ENCODE measurements around the gene POR. TPM values are rescaled to one million over a fixed set of nuclear protein-coding genes. Genes with fewer than 3 reads are reported as not detected.

Gene POR
- total and polyA plus RNA-seq, 4 donors, result 116 to 973 (median 474) TPM

DNA sequence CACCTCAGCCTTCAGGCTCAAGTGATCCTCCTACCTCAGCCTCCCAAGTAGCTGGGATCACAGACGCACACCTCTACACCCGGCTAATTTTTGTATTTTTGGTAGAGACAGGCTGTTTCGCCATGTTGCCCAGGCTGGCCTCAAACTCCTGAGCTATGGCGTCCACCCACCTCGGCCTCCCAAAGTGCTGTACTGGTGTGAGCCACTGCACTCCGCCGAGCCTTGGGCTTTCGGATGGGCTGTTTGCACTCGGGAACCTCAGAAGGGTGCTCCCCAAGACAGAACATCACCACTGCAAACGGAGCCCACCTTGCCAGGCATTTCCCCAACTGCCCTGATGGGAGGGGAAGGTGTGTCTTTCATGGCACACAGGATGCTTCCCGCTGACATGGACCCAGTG lies 52.1 kb downstream of the POR start:
- no peak overlapping the region for H3K9ac ChIP-seq (ENCODE audit: low read depth in 1 of 2, low read length in 2 of 2)
- TF ChIP-seq, protein P1, sequence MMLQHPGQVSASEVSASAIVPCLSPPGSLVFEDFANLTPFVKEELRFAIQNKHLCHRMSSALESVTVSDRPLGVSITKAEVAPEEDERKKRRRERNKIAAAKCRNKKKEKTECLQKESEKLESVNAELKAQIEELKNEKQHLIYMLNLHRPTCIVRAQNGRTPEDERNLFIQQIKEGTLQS (IDR thresholded peaks at IDR 0.05), result no peak
- no peak for TF ChIP-seq HNF4A (conservative IDR thresholded peaks at IDR 0.05)
- TF ChIP-seq YY1 (IDR thresholded peaks at IDR 0.05), result no peak
- no peak for TF ChIP-seq FOXA1 (IDR thresholded peaks at IDR 0.05)
- no peak for TF ChIP-seq SP1 (IDR thresholded peaks at IDR 0.05)
- TF ChIP-seq NR2F2 (IDR thresholded peaks at IDR 0.05), result no peak
- no peak for TF ChIP-seq HNF4G (IDR thresholded peaks at IDR 0.05)
- TF ChIP-seq, protein P2, sequence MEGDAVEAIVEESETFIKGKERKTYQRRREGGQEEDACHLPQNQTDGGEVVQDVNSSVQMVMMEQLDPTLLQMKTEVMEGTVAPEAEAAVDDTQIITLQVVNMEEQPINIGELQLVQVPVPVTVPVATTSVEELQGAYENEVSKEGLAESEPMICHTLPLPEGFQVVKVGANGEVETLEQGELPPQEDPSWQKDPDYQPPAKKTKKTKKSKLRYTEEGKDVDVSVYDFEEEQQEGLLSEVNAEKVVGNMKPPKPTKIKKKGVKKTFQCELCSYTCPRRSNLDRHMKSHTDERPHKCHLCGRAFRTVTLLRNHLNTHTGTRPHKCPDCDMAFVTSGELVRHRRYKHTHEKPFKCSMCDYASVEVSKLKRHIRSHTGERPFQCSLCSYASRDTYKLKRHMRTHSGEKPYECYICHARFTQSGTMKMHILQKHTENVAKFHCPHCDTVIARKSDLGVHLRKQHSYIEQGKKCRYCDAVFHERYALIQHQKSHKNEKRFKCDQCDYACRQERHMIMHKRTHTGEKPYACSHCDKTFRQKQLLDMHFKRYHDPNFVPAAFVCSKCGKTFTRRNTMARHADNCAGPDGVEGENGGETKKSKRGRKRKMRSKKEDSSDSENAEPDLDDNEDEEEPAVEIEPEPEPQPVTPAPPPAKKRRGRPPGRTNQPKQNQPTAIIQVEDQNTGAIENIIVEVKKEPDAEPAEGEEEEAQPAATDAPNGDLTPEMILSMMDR (IDR thresholded peaks at IDR 0.05; ENCODE audit: low read depth, low read length, missing input control), result no peak
- no peak for TF ChIP-seq RXRA (IDR thresholded peaks at IDR 0.05)
- TF ChIP-seq RAD21 (IDR thresholded peaks at IDR 0.05), result no peak
- no peak for TF ChIP-seq JUND (IDR thresholded peaks at IDR 0.05)
- no peak for TF ChIP-seq FOXA2 (IDR thresholded peaks at IDR 0.05)
- no peak for TF ChIP-seq TAF1 (conservative IDR thresholded peaks at IDR 0.05)
- TF ChIP-seq, protein P3, sequence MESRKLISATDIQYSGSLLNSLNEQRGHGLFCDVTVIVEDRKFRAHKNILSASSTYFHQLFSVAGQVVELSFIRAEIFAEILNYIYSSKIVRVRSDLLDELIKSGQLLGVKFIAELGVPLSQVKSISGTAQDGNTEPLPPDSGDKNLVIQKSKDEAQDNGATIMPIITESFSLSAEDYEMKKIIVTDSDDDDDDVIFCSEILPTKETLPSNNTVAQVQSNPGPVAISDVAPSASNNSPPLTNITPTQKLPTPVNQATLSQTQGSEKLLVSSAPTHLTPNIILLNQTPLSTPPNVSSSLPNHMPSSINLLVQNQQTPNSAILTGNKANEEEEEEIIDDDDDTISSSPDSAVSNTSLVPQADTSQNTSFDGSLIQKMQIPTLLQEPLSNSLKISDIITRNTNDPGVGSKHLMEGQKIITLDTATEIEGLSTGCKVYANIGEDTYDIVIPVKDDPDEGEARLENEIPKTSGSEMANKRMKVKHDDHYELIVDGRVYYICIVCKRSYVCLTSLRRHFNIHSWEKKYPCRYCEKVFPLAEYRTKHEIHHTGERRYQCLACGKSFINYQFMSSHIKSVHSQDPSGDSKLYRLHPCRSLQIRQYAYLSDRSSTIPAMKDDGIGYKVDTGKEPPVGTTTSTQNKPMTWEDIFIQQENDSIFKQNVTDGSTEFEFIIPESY (IDR thresholded peaks at IDR 0.05), result no peak
- TF ChIP-seq, protein P4, sequence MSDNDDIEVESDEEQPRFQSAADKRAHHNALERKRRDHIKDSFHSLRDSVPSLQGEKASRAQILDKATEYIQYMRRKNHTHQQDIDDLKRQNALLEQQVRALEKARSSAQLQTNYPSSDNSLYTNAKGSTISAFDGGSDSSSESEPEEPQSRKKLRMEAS (IDR thresholded peaks at IDR 0.05), result no peak
- TF ChIP-seq, protein P5, sequence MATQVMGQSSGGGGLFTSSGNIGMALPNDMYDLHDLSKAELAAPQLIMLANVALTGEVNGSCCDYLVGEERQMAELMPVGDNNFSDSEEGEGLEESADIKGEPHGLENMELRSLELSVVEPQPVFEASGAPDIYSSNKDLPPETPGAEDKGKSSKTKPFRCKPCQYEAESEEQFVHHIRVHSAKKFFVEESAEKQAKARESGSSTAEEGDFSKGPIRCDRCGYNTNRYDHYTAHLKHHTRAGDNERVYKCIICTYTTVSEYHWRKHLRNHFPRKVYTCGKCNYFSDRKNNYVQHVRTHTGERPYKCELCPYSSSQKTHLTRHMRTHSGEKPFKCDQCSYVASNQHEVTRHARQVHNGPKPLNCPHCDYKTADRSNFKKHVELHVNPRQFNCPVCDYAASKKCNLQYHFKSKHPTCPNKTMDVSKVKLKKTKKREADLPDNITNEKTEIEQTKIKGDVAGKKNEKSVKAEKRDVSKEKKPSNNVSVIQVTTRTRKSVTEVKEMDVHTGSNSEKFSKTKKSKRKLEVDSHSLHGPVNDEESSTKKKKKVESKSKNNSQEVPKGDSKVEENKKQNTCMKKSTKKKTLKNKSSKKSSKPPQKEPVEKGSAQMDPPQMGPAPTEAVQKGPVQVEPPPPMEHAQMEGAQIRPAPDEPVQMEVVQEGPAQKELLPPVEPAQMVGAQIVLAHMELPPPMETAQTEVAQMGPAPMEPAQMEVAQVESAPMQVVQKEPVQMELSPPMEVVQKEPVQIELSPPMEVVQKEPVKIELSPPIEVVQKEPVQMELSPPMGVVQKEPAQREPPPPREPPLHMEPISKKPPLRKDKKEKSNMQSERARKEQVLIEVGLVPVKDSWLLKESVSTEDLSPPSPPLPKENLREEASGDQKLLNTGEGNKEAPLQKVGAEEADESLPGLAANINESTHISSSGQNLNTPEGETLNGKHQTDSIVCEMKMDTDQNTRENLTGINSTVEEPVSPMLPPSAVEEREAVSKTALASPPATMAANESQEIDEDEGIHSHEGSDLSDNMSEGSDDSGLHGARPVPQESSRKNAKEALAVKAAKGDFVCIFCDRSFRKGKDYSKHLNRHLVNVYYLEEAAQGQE (IDR thresholded peaks at IDR 0.05), result no peak
- TF ChIP-seq GABPA (IDR thresholded peaks at IDR 0.05 in 1 of 2, conservative IDR thresholded peaks at IDR 0.05 in 1 of 2), result no peak
- TF ChIP-seq EGR1 (IDR thresholded peaks at IDR 0.05; ENCODE audit: low read depth in 2 of 2), result no peak
- WGBS, result 94% methylated on average over 11 of the region's 11 CpGs

More for the DNA sequence above, 52.1 kb downstream of the POR start:
- no peaks in the 10 kb centered on the region for H3K27me3 ChIP-seq (ENCODE audit: control insufficient read depth in 4 of 4, insufficient read depth in 4 of 4, low read length in 3 of 4)
- H3K9me3 ChIP-seq (ENCODE audit: control insufficient read depth in 4 of 4, low read length in 3 of 4), result no peaks in the 10 kb centered on the region
- H3K36me3 ChIP-seq (ENCODE audit: control insufficient read depth in 4 of 4, insufficient read depth in 3 of 4, low read depth in 1 of 4, low read length in 3 of 4), result peaks cover 14 to 49% (median 26%) of the 10 kb centered on the region in 4 donors
- H3K4me1 ChIP-seq (ENCODE audit: control insufficient read depth in 4 of 4, insufficient read depth in 4 of 4, low read length in 3 of 4), result peaks cover 20 to 83% (median 68%) of the 10 kb centered on the region in 4 donors
- no peak overlapping the region for H3K4me3 ChIP-seq (ENCODE audit: low read depth in 1 of 3, low read length in 3 of 3)
- no peak for DNase-seq (ENCODE audit: low spot score)
- peak overlapping the region; percentile 40 to 83 for H3K27ac ChIP-seq (ENCODE audit: low read depth in 1 of 2, low read length in 2 of 2)

Measured in liver (tissue), 9 donors.